Skeletal muscle satellite cell (primary cell): ENCODE results near the gene TXNDC5.
A peak's percentile ranks its signal among the peaks of the same experiment; 100 is the strongest.

Experiments used
- H3K27me3 ChIP-seq: 2 replicates; pipeline ENCODE4 v1.7.0; 2013; ENCODE audit warnings: low read length; ENCODE audit not compliant: control insufficient read depth, insufficient read depth
- H3K36me3 ChIP-seq: 2 replicates; pipeline ENCODE4 v1.7.0; 2013; ENCODE audit warnings: mild to moderate bottlenecking, control low read depth, low read length; ENCODE audit not compliant: insufficient read depth
- H3K4me1 ChIP-seq: 2 replicates; pipeline ENCODE4 v1.7.0; 2013; ENCODE audit warnings: low read length; ENCODE audit not compliant: control insufficient read depth, insufficient read depth
- H3K4me2 ChIP-seq: 2 replicates; pipeline ENCODE4 v1.7.0; 2013; ENCODE audit warnings: mild to moderate bottlenecking, low read length
- H3K4me3 ChIP-seq: 2 replicates; pipeline ENCODE4 v1.7.0; 2013; ENCODE audit warnings: low read length
- H3K9ac ChIP-seq: 2 replicates; pipeline ENCODE4 v1.7.0; 2013; ENCODE audit warnings: mild to moderate bottlenecking, low read depth, low read length, moderate library complexity
- H3K9me3 ChIP-seq: replicated peaks from 2 replicates; pipeline ENCODE4 v1.7.0; 2013; ENCODE audit warnings: mild to moderate bottlenecking, control low read depth, low read length

Gene TXNDC5

GRCh38 chr6:7879980-7880717 lies 30.4 kb downstream of the TXNDC5 start:
- no peaks in the 10 kb centered on the region for H3K27me3 ChIP-seq
- no peak overlapping the region for H3K9ac ChIP-seq
- peaks cover 55% of the 10 kb centered on the region for H3K36me3 ChIP-seq
- no peaks in the 10 kb centered on the region for H3K9me3 ChIP-seq
- H3K4me1 ChIP-seq: no peaks in the 10 kb centered on the region
- no peak overlapping the region for H3K4me2 ChIP-seq
- H3K4me3 ChIP-seq: no peak overlapping the region

GRCh38 chr6:7879579-7879978 lies 31.0 kb downstream of the TXNDC5 start:
- no peak overlapping the region for H3K4me3 ChIP-seq
- no peaks in the 10 kb centered on the region for H3K9me3 ChIP-seq
- H3K9ac ChIP-seq: no peak overlapping the region
- no peak overlapping the region for H3K4me2 ChIP-seq
- peaks cover 49% of the 10 kb centered on the region for H3K36me3 ChIP-seq
- no peaks in the 10 kb centered on the region for H3K4me1 ChIP-seq
- H3K27me3 ChIP-seq: no peaks in the 10 kb centered on the region

GRCh38 chr6:7879043-7879442 lies 31.5 kb downstream of the TXNDC5 start:
- Histone ChIP-seq H3K9me3 (no peaks in the 10 kb centered on the region), H3K9ac (no peak overlapping the region), H3K27me3 (no peaks in the 10 kb centered on the region), H3K4me1 (no peaks in the 10 kb centered on the region), H3K4me2 (no peak overlapping the region), H3K36me3 (peaks cover 44% of the 10 kb centered on the region), H3K4me3 (no peak overlapping the region)

GRCh38 chr6:7878401-7878964 lies 32.1 kb downstream of the TXNDC5 start:
- Histone ChIP-seq H3K4me3 (no peak overlapping the region), H3K9ac (no peak overlapping the region), H3K27me3 (no peaks in the 10 kb centered on the region), H3K9me3 (no peaks in the 10 kb centered on the region), H3K36me3 (peaks cover 38% of the 10 kb centered on the region), H3K4me1 (no peaks in the 10 kb centered on the region), H3K4me2 (no peak overlapping the region)

- no peak overlapping the region for H3K4me2 ChIP-seq
Observed at GRCh38 chr6:7868926-7869325, 41.7 kb downstream of the TXNDC5 start.

GRCh38 chr6:7866526-7866925 lies 44.1 kb downstream of the TXNDC5 start:
- Histone ChIP-seq H3K36me3 (no peaks in the 10 kb centered on the region), H3K4me2 (no peak overlapping the region), H3K4me1 (no peaks in the 10 kb centered on the region), H3K4me3 (no peak overlapping the region), H3K27me3 (peaks cover 7% of the 10 kb centered on the region), H3K9ac (no peak overlapping the region), H3K9me3 (no peaks in the 10 kb centered on the region)

More at GRCh38 chr6:7868926-7869325, 41.7 kb downstream of the TXNDC5 start:
- peaks cover 7% of the 10 kb centered on the region for H3K27me3 ChIP-seq
- no peaks in the 10 kb centered on the region for H3K9me3 ChIP-seq
- H3K9ac ChIP-seq: no peak overlapping the region
- no peak overlapping the region for H3K4me3 ChIP-seq
- no peaks in the 10 kb centered on the region for H3K4me1 ChIP-seq
- no peaks in the 10 kb centered on the region for H3K36me3 ChIP-seq

- Histone ChIP-seq H3K9me3 (no peaks in the 10 kb centered on the region), H3K4me2 (no peak overlapping the region), H3K36me3 (no peaks in the 10 kb centered on the region), H3K4me1 (no peaks in the 10 kb centered on the region), H3K9ac (no peak overlapping the region), H3K27me3 (peaks cover 7% of the 10 kb centered on the region), H3K4me3 (no peak overlapping the region)
Observed at GRCh38 chr6:7865781-7866180, 44.8 kb downstream of the TXNDC5 start.

GRCh38 chr6:7859591-7859990 lies 51.0 kb downstream of the TXNDC5 start:
- Histone ChIP-seq H3K9ac (no peak overlapping the region), H3K9me3 (no peaks in the 10 kb centered on the region), H3K4me1 (no peaks in the 10 kb centered on the region), H3K4me2 (no peak overlapping the region), H3K27me3 (peaks cover 2% of the 10 kb centered on the region), H3K36me3 (no peaks in the 10 kb centered on the region), H3K4me3 (no peak overlapping the region)

GRCh38 chr6:7851780-7852179 lies 58.8 kb downstream of the TXNDC5 start:
- Histone ChIP-seq H3K36me3 (no peaks in the 10 kb centered on the region), H3K4me2 (no peak overlapping the region), H3K4me1 (peaks cover 10% of the 10 kb centered on the region), H3K9me3 (no peaks in the 10 kb centered on the region), H3K9ac (no peak overlapping the region), H3K27me3 (no peaks in the 10 kb centered on the region), H3K4me3 (no peak overlapping the region)

GRCh38 chr6:7848229-7848628 lies 62.4 kb downstream of the TXNDC5 start:
- Histone ChIP-seq H3K4me3 (no peak overlapping the region), H3K36me3 (no peaks in the 10 kb centered on the region), H3K4me2 (no peak overlapping the region), H3K9me3 (no peaks in the 10 kb centered on the region), H3K27me3 (peaks cover 5% of the 10 kb centered on the region), H3K4me1 (peaks cover 13% of the 10 kb centered on the region), H3K9ac (no peak overlapping the region)

- Histone ChIP-seq H3K27me3 (peaks cover 5% of the 10 kb centered on the region), H3K36me3 (no peaks in the 10 kb centered on the region), H3K9ac (no peak overlapping the region), H3K9me3 (no peaks in the 10 kb centered on the region), H3K4me1 (peaks cover 13% of the 10 kb centered on the region), H3K4me2 (peak overlapping the region; percentile 57), H3K4me3 (peak overlapping the region; percentile 5)
Observed at GRCh38 chr6:7846966-7847818, 63.4 kb downstream of the TXNDC5 start.
